A549 (cell line): ENCODE data around the gene C4orf50.

Source experiments
- CTCF ChIP-seq: fragments of >200 bp; sonication (Bioruptor Twin); formaldehyde crosslinking; IDR thresholded peaks from 3 replicates; pipeline ENCODE4 v1.5.1; 2016
- KDM5A ChIP-seq: fragments of 200-600 bp; sonication (generic); IDR thresholded peaks from 2 replicates; pipeline ENCODE4 v1.6.1; 2016; ENCODE audit warnings: antibody characterized with exemption, mild to moderate bottlenecking
- MYC ChIP-seq: IDR thresholded peaks from 2 replicates; pipeline ENCODE4 v1.6.1; 2012; ENCODE audit warnings: mild to moderate bottlenecking, inconsistent platforms, low read length, improper control_type of control experiment, borderline replicate concordance
- POLR2A ChIP-seq: IDR thresholded peaks from 2 replicates; pipeline ENCODE4 v1.6.1; 2012; ENCODE audit warnings: mild to moderate bottlenecking, low read length
- POLR2AphosphoS2 ChIP-seq: conservative IDR thresholded peaks from 2 replicates; pipeline ENCODE4 v1.6.1; 2012; ENCODE audit warnings: low read length, improper control_type of control experiment, inconsistent platforms
- RAD21 ChIP-seq, 2 experiments: fragments of >200 bp in 1 of 2; sonication (Bioruptor Twin) in 1 of 2; formaldehyde crosslinking in 1 of 2; IDR thresholded peaks in 1 of 2; conservative IDR thresholded peaks in 1 of 2; 2 replicates in 1 of 2; 3 replicates in 1 of 2; pipeline ENCODE4 v1.6.1; 2012 to 2018; ENCODE audit warnings: inconsistent platforms in 1 of 2
- REST ChIP-seq: fragments of 200-600 bp; sonication (generic); IDR thresholded peaks from 2 replicates; pipeline ENCODE4 v1.6.1; 2016; ENCODE audit warnings: antibody characterized with exemption, mild to moderate bottlenecking, moderate library complexity
- RNF2 ChIP-seq: fragments of 200-600 bp; sonication (generic); IDR thresholded peaks from 2 replicates; pipeline ENCODE4 v1.6.1; 2016; ENCODE audit warnings: low read depth, mild to moderate bottlenecking, antibody characterized with exemption, moderate library complexity, borderline replicate concordance

GRCh38 chr4:6023731-6024130, 5.5 kb upstream of the C4orf50 start:
- TF ChIP-seq CTCF (no peak), POLR2AphosphoS2 (no peak), POLR2A (no peak), RNF2 (no peak), REST (no peak), MYC (no peak), KDM5A (no peak), RAD21 (conservative IDR thresholded peaks at IDR 0.05 in 1 of 2, IDR thresholded peaks at IDR 0.05 in 1 of 2) (no peak)
